ENCODE data around the gene LPP. TPM values are rescaled to one million over a fixed set of nuclear protein-coding genes. Genes with fewer than 3 reads are reported as not detected.

The LPP gene
- total RNA-seq, 1 experiment from 2014 or later, result 264 TPM

GRCh38 chr3:188156056-188156455 is 2.1 kb downstream of the LPP start:
- no peak for TF ChIP-seq CTCF (IDR thresholded peaks at IDR 0.05; ENCODE audit: unreplicated experiment)
- Mint-ChIP-seq H3K27ac (ENCODE audit: unreplicated experiment) (peak overlapping the region; percentile 7), H3K36me3 (ENCODE audit: insufficient read depth, unreplicated experiment) (peaks cover 47% of the 10 kb centered on the region), H3K4me3 (ENCODE audit: low read depth, unreplicated experiment) (peak overlapping the region; percentile 72), H3K4me1 (ENCODE audit: low read depth, unreplicated experiment) (peaks cover 71% of the 10 kb centered on the region), H3K9me3 (ENCODE audit: low read depth, unreplicated experiment) (peaks cover 2% of the 10 kb centered on the region), H3K27me3 (ENCODE audit: unreplicated experiment) (no peaks in the 10 kb centered on the region)
- no TSS peak for BruUV-seq (replicated peaks)
- intact Hi-C loops (cut with micrococcal nuclease; ENCODE audit: unreplicated experiment), result no loop called here
- CTCF ChIA-PET, result interaction anchor here (0.8 to 1.7 kb wide), 3 partner anchors 393 to 799 kb away, joined by 3 to 4 read pairs (median 3); no protein-coding TSS in a partner anchor
- DNase-seq, result no peak

- no TSS peak for BruUV-seq (replicated peaks)
- H3K27me3 Mint-ChIP-seq (ENCODE audit: unreplicated experiment), result no peaks in the 10 kb centered on the region
- peaks cover 2% of the 10 kb centered on the region for H3K9me3 Mint-ChIP-seq (ENCODE audit: low read depth, unreplicated experiment)
- H3K36me3 Mint-ChIP-seq (ENCODE audit: insufficient read depth, unreplicated experiment), result peaks cover 42% of the 10 kb centered on the region
- no peak for DNase-seq
- no peak for TF ChIP-seq CTCF (IDR thresholded peaks at IDR 0.05; ENCODE audit: unreplicated experiment)
- peaks cover 74% of the 10 kb centered on the region for H3K4me1 Mint-ChIP-seq (ENCODE audit: low read depth, unreplicated experiment)
- peak overlapping the region; percentile 26 for H3K4me3 Mint-ChIP-seq (ENCODE audit: low read depth, unreplicated experiment)
- intact Hi-C loops (cut with micrococcal nuclease; ENCODE audit: unreplicated experiment), result no loop called here
- H3K27ac Mint-ChIP-seq (ENCODE audit: unreplicated experiment), result peak overlapping the region; percentile 11
- CTCF ChIA-PET, result interaction anchor here (1.8 kb wide), 1 partner anchor 412 kb away, joined by 5 read pairs; the partner anchor contains the start of gene BCL6
These were observed 3.5 kb downstream of the LPP start for GRCh38 chr3:188157407-188157806.

- Mint-ChIP-seq H3K36me3 (ENCODE audit: insufficient read depth, unreplicated experiment) (peaks cover 37% of the 10 kb centered on the region), H3K9me3 (ENCODE audit: low read depth, unreplicated experiment) (peaks cover 2% of the 10 kb centered on the region), H3K4me1 (ENCODE audit: low read depth, unreplicated experiment) (peaks cover 72% of the 10 kb centered on the region), H3K27me3 (ENCODE audit: unreplicated experiment) (no peaks in the 10 kb centered on the region), H3K27ac (ENCODE audit: unreplicated experiment) (peak overlapping the region; percentile 11), H3K4me3 (ENCODE audit: low read depth, unreplicated experiment) (peak overlapping the region; percentile 26)
- CTCF ChIA-PET, result interaction anchor here (1.8 kb wide), 1 partner anchor 413 kb away, joined by 5 read pairs; the partner anchor contains the start of gene BCL6
- intact Hi-C loops (cut with micrococcal nuclease; ENCODE audit: unreplicated experiment), result no loop called here
- no TSS peak for BruUV-seq (replicated peaks)
- TF ChIP-seq CTCF (IDR thresholded peaks at IDR 0.05; ENCODE audit: unreplicated experiment), result no peak
- no peak for DNase-seq
These were observed 4.0 kb downstream of the LPP start for GRCh38 chr3:188157971-188158370.

GRCh38 chr3:188158731-188159310 is 4.9 kb downstream of the LPP start:
- Mint-ChIP-seq H3K36me3 (ENCODE audit: insufficient read depth, unreplicated experiment) (peaks cover 32% of the 10 kb centered on the region), H3K27me3 (ENCODE audit: unreplicated experiment) (no peaks in the 10 kb centered on the region), H3K9me3 (ENCODE audit: low read depth, unreplicated experiment) (peaks cover 2% of the 10 kb centered on the region), H3K4me3 (ENCODE audit: low read depth, unreplicated experiment) (no peak overlapping the region), H3K27ac (ENCODE audit: unreplicated experiment) (peak overlapping the region; percentile 10), H3K4me1 (ENCODE audit: low read depth, unreplicated experiment) (peaks cover 80% of the 10 kb centered on the region)
- BruUV-seq (replicated peaks), result no TSS peak
- no peak for TF ChIP-seq CTCF (IDR thresholded peaks at IDR 0.05; ENCODE audit: unreplicated experiment)
- intact Hi-C loops (cut with micrococcal nuclease; ENCODE audit: unreplicated experiment), result no loop called here
- no peak for DNase-seq
- CTCF ChIA-PET, result interaction anchor here (1.8 kb wide), 1 partner anchor 413 kb away, joined by 5 read pairs; the partner anchor contains the start of gene BCL6
